ENCODE measurements around the gene P2RX3.

The P2RX3 gene

GRCh38 chr11:57314221-57314973 lies 23.8 kb upstream of the P2RX3 start:
- no peak for TF ChIP-seq CTCF (IDR thresholded peaks at IDR 0.05; ENCODE audit: control insufficient read depth, extremely low read depth, insufficient read depth)
- DNase-seq (ENCODE audit: low read depth), result no peak
- H3K4me3 ChIP-seq (ENCODE audit: low read depth, low read length), result no peak overlapping the region

- no peak for TF ChIP-seq CTCF (IDR thresholded peaks at IDR 0.05; ENCODE audit: control insufficient read depth, extremely low read depth, insufficient read depth)
- DNase-seq (ENCODE audit: low read depth), result no peak
Observed at GRCh38 chr11:57315491-57315890, 22.7 kb upstream of the P2RX3 start.

GRCh38 chr11:57316017-57316416 lies 22.1 kb upstream of the P2RX3 start:
- no peak for DNase-seq (ENCODE audit: low read depth)
- no peak for TF ChIP-seq CTCF (IDR thresholded peaks at IDR 0.05; ENCODE audit: control insufficient read depth, extremely low read depth, insufficient read depth)
- H3K4me3 ChIP-seq (ENCODE audit: low read depth, low read length), result no peak overlapping the region

More at GRCh38 chr11:57315491-57315890, 22.7 kb upstream of the P2RX3 start:
- H3K4me3 ChIP-seq (ENCODE audit: low read depth, low read length), result no peak overlapping the region

- no peak overlapping the region for H3K4me3 ChIP-seq (ENCODE audit: low read depth, low read length)
- no peak for TF ChIP-seq CTCF (IDR thresholded peaks at IDR 0.05; ENCODE audit: control insufficient read depth, extremely low read depth, insufficient read depth)
- DNase-seq (ENCODE audit: low read depth), result no peak
Observed at GRCh38 chr11:57318178-57318577, 20.0 kb upstream of the P2RX3 start.

GRCh38 chr11:57320067-57320718 lies 18.0 kb upstream of the P2RX3 start:
- TF ChIP-seq CTCF (IDR thresholded peaks at IDR 0.05; ENCODE audit: control insufficient read depth, extremely low read depth, insufficient read depth), result no peak
- no peak for DNase-seq (ENCODE audit: low read depth)
- H3K4me3 ChIP-seq (ENCODE audit: low read depth, low read length), result no peak overlapping the region

GRCh38 chr11:57320719-57321387 lies 17.3 kb upstream of the P2RX3 start:
- DNase-seq (ENCODE audit: low read depth), result no peak
- peak overlapping the region; percentile 89 for H3K4me3 ChIP-seq (ENCODE audit: low read depth, low read length)
- no peak for TF ChIP-seq CTCF (IDR thresholded peaks at IDR 0.05; ENCODE audit: control insufficient read depth, extremely low read depth, insufficient read depth)

Data from LNCaP clone FGC (cell line).